LNCaP clone FGC (cell line): ENCODE measurements around the gene UGT1A3.
"Not testable (repeated sequence)": the region's sequence is repeated elsewhere in the genome, so short reads cannot be mapped to it uniquely, and the experiment has no call there.

Source experiments
- DNase-seq: peaks from one replicate; pipeline ENCODE4 v3.0.0-alpha.2; 2011; ENCODE audit warnings: low read depth
- H3K4me3 ChIP-seq: 2 replicates; pipeline ENCODE4 v1.5.1; 2011; ENCODE audit warnings: mild to moderate bottlenecking, low read depth, low read length, control low read depth
- CTCF ChIP-seq: IDR thresholded peaks from 2 replicates; pipeline ENCODE4 v1.5.1; 2012; ENCODE audit warnings: mild to moderate bottlenecking; ENCODE audit not compliant: control insufficient read depth, insufficient read depth; ENCODE audit errors: extremely low read depth

The UGT1A3 gene

GRCh38 chr2:233718552-233718951, 10.3 kb upstream of the UGT1A3 start, which contains the start of gene UGT1A4:
UGT1A4 (plus strand) TSS chr2:233718736; CDS start chr2:233718821, 85 bp downstream.
- no peak for TF ChIP-seq CTCF
- no peak for DNase-seq
- no peak within 1 kb of the TSS for H3K4me3 ChIP-seq

GRCh38 chr2:233736868-233737653, 8.2 kb downstream of the UGT1A3 start:
- not testable (repeated sequence) for DNase-seq, H3K4me3 ChIP-seq

GRCh38 chr2:233740870-233741269, 12.0 kb downstream of the UGT1A3 start:
- H3K4me3 ChIP-seq = no peak overlapping the region
- DNase-seq = no peak
- TF ChIP-seq CTCF = no peak

GRCh38 chr2:233743464-233744259, 14.8 kb downstream of the UGT1A3 start:
- TF ChIP-seq CTCF = no peak
- no peak overlapping the region for H3K4me3 ChIP-seq
- no peak for DNase-seq

- no peak for DNase-seq
- H3K4me3 ChIP-seq = no peak overlapping the region
- TF ChIP-seq CTCF = no peak
Measured at GRCh38 chr2:233745073-233745755, 16.4 kb downstream of the UGT1A3 start.

GRCh38 chr2:233745838-233746237, 17.0 kb downstream of the UGT1A3 start:
- not testable (repeated sequence) for H3K4me3 ChIP-seq, DNase-seq

- no peak overlapping the region for H3K4me3 ChIP-seq
- no peak for DNase-seq
- TF ChIP-seq CTCF = no peak
Measured at GRCh38 chr2:233746475-233747282, 17.8 kb downstream of the UGT1A3 start.
